G401.6 (cell line): ENCODE results near the gene MIEF1.

Source experiments
- FAIRE-seq: peaks from 2 replicates; lab custom pipeline; 2012; peaks lifted over from hg19 to GRCh38; lab: Jason Lieb, UNC

The MIEF1 gene

GRCh38 chr22:39471381-39472141 is 30.5 kb upstream of the MIEF1 start:
- FAIRE-seq: no peak

- no peak for FAIRE-seq
Observed at GRCh38 chr22:39472570-39473556, 29.2 kb upstream of the MIEF1 start.

- FAIRE-seq: no peak
Observed at GRCh38 chr22:39473851-39474250, 28.2 kb upstream of the MIEF1 start.

- no peak for FAIRE-seq
Observed at GRCh38 chr22:39474351-39475111, 27.6 kb upstream of the MIEF1 start.

GRCh38 chr22:39475337-39475736 is 26.8 kb upstream of the MIEF1 start:
- FAIRE-seq: no peak

GRCh38 chr22:39475902-39476301 is 26.2 kb upstream of the MIEF1 start:
- FAIRE-seq: no peak

- FAIRE-seq: no peak
Observed at GRCh38 chr22:39476664-39477063, 25.4 kb upstream of the MIEF1 start.

GRCh38 chr22:39477542-39477941 is 24.5 kb upstream of the MIEF1 start:
- no peak for FAIRE-seq

- no peak for FAIRE-seq
Observed at GRCh38 chr22:39478441-39478850, 23.6 kb upstream of the MIEF1 start.

GRCh38 chr22:39479254-39479653 is 22.8 kb upstream of the MIEF1 start:
- no peak for FAIRE-seq

GRCh38 chr22:39480557-39480956 is 21.5 kb upstream of the MIEF1 start:
- no peak for FAIRE-seq

- FAIRE-seq: no peak
Observed at GRCh38 chr22:39481054-39481453, 21.0 kb upstream of the MIEF1 start.

GRCh38 chr22:39481595-39481994 is 20.5 kb upstream of the MIEF1 start:
- FAIRE-seq: no peak

GRCh38 chr22:39482768-39483167 is 19.3 kb upstream of the MIEF1 start:
- no peak for FAIRE-seq

- FAIRE-seq: no peak
Observed at GRCh38 chr22:39486951-39487825, 14.9 kb upstream of the MIEF1 start.

GRCh38 chr22:39487826-39488520 is 14.1 kb upstream of the MIEF1 start:
- FAIRE-seq: no peak

- no peak for FAIRE-seq
Observed at GRCh38 chr22:39488563-39489083, 13.5 kb upstream of the MIEF1 start.

GRCh38 chr22:39489094-39490068 is 12.7 kb upstream of the MIEF1 start:
- no peak for FAIRE-seq

GRCh38 chr22:39490135-39490798 is 11.8 kb upstream of the MIEF1 start:
- FAIRE-seq: peak; percentile 94
